C4-2B (cell line): ENCODE measurements around the gene PGBD2.
"Not testable (repeated sequence)": the region's sequence is repeated elsewhere in the genome, so short reads cannot be mapped to it uniquely, and the experiment has no call there.

ENCODE experiments used
- H3K27ac ChIP-seq: fragments of 450-650 bp; 2 replicates; pipeline ENCODE4 v1.5.1; 2017
- ZFX ChIP-seq: fragments of 450-650 bp; IDR thresholded peaks from 2 replicates; pipeline ENCODE4 v1.6.1; 2017
- TF ChIP-seq, protein P1 (sequence below): fragments of 450-650 bp; conservative IDR thresholded peaks from 2 replicates; pipeline ENCODE4 v1.5.1; 2017; ENCODE audit warnings: mild to moderate bottlenecking

Gene PGBD2

DNA sequence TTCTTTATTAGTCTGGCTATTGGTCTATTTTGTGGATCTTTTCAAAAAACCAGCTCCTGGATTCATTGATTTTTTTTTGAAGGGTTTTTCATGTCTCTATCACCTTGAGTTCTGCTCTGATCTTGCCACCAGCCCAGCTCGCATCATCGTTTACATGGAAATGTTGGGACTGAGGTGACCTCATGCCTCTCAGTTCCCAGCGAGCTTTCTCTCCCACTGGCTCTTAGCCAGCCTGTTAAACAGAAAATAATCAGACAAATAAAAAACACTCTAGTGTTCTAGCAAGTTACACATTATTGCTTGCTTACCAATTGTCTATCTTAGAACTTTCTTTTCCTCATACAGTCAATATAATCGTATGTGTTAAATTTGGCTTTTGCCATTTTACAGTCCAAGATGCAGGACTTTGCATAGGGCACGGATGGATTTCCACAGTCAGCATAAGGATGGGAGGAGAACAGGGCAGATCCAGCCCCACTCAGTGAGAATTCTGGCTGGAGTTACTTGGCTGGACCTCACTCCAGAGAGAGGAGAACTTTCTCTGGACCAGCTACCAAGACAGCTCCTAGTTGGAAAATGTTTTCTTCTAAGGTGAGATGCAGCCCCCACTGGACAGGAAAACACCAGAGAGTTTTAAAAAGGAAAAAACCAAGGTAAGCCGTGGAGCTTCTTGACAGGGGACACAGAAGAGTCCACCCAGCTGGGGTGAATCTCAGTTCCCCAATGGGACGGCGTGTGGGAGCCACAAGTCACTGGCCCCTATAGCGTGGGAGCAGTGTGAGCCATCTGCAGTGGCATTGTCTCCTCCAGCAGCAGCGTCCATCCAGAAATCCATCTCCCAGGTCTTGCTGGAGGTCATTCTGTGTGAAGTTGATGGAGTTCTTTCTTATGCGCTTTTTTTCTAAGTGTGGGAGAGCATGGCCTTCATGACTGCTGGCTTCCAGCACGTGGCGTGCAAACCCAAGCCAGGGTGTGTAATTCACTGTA is 17.6 kb downstream of the PGBD2 start:
- H3K27ac ChIP-seq = peak overlapping the region; percentile 23
- TF ChIP-seq, protein P1, sequence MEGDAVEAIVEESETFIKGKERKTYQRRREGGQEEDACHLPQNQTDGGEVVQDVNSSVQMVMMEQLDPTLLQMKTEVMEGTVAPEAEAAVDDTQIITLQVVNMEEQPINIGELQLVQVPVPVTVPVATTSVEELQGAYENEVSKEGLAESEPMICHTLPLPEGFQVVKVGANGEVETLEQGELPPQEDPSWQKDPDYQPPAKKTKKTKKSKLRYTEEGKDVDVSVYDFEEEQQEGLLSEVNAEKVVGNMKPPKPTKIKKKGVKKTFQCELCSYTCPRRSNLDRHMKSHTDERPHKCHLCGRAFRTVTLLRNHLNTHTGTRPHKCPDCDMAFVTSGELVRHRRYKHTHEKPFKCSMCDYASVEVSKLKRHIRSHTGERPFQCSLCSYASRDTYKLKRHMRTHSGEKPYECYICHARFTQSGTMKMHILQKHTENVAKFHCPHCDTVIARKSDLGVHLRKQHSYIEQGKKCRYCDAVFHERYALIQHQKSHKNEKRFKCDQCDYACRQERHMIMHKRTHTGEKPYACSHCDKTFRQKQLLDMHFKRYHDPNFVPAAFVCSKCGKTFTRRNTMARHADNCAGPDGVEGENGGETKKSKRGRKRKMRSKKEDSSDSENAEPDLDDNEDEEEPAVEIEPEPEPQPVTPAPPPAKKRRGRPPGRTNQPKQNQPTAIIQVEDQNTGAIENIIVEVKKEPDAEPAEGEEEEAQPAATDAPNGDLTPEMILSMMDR = no peak
- no peak for TF ChIP-seq ZFX

DNA sequence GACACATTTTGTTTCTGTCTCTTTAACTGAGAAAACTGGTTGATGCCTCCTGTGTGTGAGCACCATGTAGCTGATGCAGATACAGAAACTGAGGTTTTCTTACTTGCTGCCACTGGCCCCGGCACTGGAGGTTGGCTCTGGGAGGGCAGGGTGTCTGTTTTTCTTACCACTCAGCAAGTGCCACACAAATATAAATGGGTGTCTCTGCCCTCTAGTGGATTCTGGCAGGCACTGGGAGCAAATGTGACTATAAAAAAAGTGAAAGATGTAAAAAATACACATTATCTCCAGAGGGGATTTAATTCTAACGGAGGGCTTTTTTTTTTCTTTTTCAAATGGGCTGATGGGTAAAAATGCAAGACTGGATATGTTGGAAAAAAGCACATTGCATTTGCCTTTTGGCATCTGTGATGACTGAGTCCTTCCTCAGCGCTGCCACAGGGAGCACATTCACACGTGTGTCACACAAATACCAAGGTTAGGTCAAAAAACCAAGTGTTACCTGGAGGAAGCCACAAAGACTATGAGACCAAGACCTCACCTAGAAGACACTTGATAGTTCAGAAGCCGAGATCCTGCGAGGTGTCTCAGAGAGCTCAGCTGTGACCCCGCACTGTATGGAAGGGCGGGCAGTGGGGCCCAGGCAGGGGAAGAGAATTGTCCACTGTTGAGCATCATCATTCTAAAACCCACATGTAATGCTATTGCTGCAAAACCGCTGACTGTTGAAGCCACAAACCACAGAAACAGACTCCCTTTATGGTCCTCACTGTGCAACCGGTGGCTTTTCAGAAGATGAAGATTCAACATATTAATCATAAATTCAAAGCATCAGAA is 18.9 kb downstream of the PGBD2 start:
- TF ChIP-seq, protein P1 = peak; percentile 78
- TF ChIP-seq ZFX = no peak
- H3K27ac ChIP-seq = no peak overlapping the region

GRCh38 chr1:248925859-248926258 is 19.8 kb downstream of the PGBD2 start:
- H3K27ac ChIP-seq = not testable (repeated sequence)

DNA sequence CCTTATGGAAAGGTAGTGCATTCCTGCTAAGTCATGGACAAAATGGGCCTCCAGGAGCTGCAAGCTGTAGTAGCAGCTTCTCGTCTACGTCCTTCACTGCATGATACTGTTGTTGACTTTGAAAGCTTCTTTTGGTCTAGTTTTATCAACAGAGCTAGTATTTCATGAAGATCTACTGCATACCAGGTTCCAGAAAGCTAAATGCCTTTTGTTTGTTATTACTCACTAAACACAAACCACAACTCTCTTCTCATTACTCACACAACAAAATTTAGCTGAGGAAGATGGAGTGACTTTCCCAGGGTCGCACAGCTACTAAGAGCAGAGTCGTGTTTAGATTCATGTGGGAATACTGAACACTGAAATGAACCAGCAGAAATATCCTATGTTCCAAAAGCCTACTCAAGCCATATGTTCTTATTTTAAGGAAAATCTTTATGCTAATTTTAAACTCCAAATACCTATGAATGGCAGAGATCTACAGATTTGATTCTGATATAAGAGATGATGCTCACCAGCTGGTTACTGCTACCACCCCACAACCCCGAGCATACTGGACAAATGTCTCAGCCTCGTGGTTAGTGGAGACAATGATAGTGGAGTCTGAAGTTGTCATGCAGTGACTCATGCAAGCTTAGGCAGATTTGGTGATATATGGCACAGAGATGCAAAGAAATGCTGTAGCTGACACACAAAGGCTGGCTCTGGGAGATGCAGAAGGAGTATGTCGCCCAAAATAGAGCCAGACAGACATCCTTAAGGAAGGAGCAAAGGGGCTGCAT is 20.6 kb downstream of the PGBD2 start:
- no peak overlapping the region for H3K27ac ChIP-seq
- TF ChIP-seq ZFX = no peak
- TF ChIP-seq, protein P1 = no peak

GRCh38 chr1:248927283-248927682 is 21.2 kb downstream of the PGBD2 start:
- H3K27ac ChIP-seq = not testable (repeated sequence)

- H3K27ac ChIP-seq = not testable (repeated sequence)
Observed at GRCh38 chr1:248928122-248928521, 22.1 kb downstream of the PGBD2 start.

GRCh38 chr1:248930037-248930436 is 24.0 kb downstream of the PGBD2 start:
- not testable (repeated sequence) for H3K27ac ChIP-seq

GRCh38 chr1:248938173-248938809 is 32.3 kb downstream of the PGBD2 start:
- not testable (repeated sequence) for H3K27ac ChIP-seq

GRCh38 chr1:248944134-248944999 is 38.3 kb downstream of the PGBD2 start:
- H3K27ac ChIP-seq = not testable (repeated sequence)

DNA sequence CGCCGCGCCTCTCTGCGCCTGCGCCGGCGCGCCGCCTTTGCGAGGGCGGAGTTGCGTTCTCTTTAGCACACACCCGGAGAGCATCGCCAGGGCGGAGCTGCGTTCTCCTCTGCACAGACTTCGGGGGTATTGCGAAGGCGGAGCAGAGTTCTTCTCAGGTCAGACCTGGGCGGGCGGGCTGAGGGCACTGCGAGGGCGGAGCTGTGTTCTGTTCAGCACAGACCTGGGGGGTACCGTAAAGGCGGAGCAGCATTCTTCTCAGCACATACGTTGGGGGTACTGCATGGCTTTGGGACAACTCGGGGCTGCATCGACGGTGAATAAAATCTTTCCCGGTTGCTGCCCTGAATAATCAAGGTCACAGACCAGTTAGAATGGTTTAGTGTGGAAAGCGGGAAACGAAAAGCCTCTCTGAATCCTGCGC is 39.0 kb downstream of the PGBD2 start:
- not testable (repeated sequence) for H3K27ac ChIP-seq

DNA sequence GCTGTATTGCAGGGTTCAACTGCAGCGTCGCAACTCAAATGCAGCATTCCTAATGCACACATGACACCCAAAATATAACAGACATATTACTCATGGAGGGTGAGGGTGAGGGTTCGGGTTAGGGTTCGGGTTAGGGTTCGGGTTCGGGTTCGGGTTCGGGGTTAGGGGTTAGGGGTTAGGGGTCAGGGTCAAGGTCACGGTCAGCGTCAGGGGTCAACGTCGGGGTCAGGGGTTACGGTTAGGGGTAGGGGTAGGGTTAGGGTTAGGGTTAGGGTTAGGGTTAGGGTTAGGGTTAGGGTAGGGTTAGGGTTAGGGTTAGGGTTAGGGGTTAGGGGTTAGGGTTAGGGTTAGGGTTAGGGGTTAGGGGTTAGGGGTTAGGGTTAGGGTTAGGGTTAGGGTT is 39.4 kb downstream of the PGBD2 start:
- not testable (repeated sequence) for H3K27ac ChIP-seq

- not testable (repeated sequence) for H3K27ac ChIP-seq
Observed at GRCh38 chr1:248945856-248946416, 39.9 kb downstream of the PGBD2 start.
